Measurements from ENCODE around the gene SYCE3. TPM values are rescaled to one million over a fixed set of nuclear protein-coding genes. Genes with fewer than 3 reads are reported as not detected.

Gene SYCE3
- polyA plus RNA-seq, 1 of the 3 experiments (the other 2 are of a cell fraction), result 3.6 TPM

GRCh38 chr22:50577987-50578775, 15.5 kb upstream of the SYCE3 start, which contains the start of gene CPT1B:
Gene CPT1B (minus strand): TSS chr22:50578427. CDS start chr22:50577915, 512 bp downstream.
- Histone ChIP-seq H2AFZ (ENCODE audit: low read depth) (no peak within 1 kb of the TSS), H3K4me3 (ENCODE audit: low read depth in 2 of 2, low read length in 1 of 2) (no peak within 1 kb of the TSS), H3K36me3 (replicated peaks in 1 of 2; ENCODE audit: control insufficient read depth in 1 of 2, insufficient read depth in 2 of 2, low read length in 1 of 2) (peaks cover 0 to 46% of the 10 kb centered on the region in 2 experiments), H4K20me1 (ENCODE audit: insufficient read depth) (no peaks in the 10 kb centered on the region), H3K27me3 (ENCODE audit: insufficient read depth) (no peaks in the 10 kb centered on the region), H3F3A (replicated peaks; ENCODE audit: insufficient read depth) (no peaks in the 10 kb centered on the region), H3K4me1 (ENCODE audit: control insufficient read depth in 1 of 2, insufficient read depth in 2 of 2, low read depth in 1 of 2, low read length in 1 of 2) (peaks cover 0 to 8% of the 10 kb centered on the region in 2 experiments; a peak in 1 of 4 replicates), H3K9me3 (no peaks in the 10 kb centered on the region), H3K9ac (no peak within 1 kb of the TSS), H3K4me2 (no peak within 1 kb of the TSS), H3K79me2 (ENCODE audit: insufficient read depth) (peaks cover 17% of the 10 kb centered on the region; the same call in 1 of the 2 replicates), H3K9me2 (no peaks in the 10 kb centered on the region), H3K27ac (ENCODE audit: low read depth in 2 of 2, low read length in 1 of 2) (no peak within 1 kb of the TSS)
- CTCF ChIA-PET, result interaction anchor here (0.7 to 9.0 kb wide), 4 partner anchors 14 to 61 kb away, joined by 3 to 73 read pairs (median 4); partner anchors contain the start of gene SYCE3
- WGBS (ENCODE audit: low lambda C conversion rate), result 95% methylated on average over 23 of the region's 63 CpGs
- DNase-seq, result no peak
- no peak for TF ChIP-seq USF1 (IDR thresholded peaks at IDR 0.05; ENCODE audit: borderline replicate concordance, low read depth)
- no peak for TF ChIP-seq SMC3 (IDR thresholded peaks at IDR 0.05; ENCODE audit: low read depth, low read length)
- no peak for TF ChIP-seq USF2 (IDR thresholded peaks at IDR 0.05; ENCODE audit: borderline replicate concordance, low read depth, low read length)
- TF ChIP-seq GABPA (IDR thresholded peaks at IDR 0.05; ENCODE audit: low read depth), result no peak
- no peak for TF ChIP-seq EZH2phosphoT487 (IDR thresholded peaks at IDR 0.05; ENCODE audit: borderline replicate concordance, low read depth)
- TF ChIP-seq POLR2AphosphoS5 (IDR thresholded peaks at IDR 0.05; ENCODE audit: low read depth, low read length), result no peak
- no peak for TF ChIP-seq TAF1 (IDR thresholded peaks at IDR 0.05; ENCODE audit: borderline replicate concordance, low read depth, low read length)
- POLR2A ChIA-PET, result interaction anchor here (0.7 to 1.2 kb wide), 2 partner anchors 12 to 28 kb away, joined by 3 to 4 read pairs; no protein-coding TSS in a partner anchor

- Histone ChIP-seq H3K4me3 (ENCODE audit: low read depth in 2 of 2, low read length in 1 of 2) (no peak overlapping the region), H3K27me3 (ENCODE audit: insufficient read depth) (no peaks in the 10 kb centered on the region), H3K9ac (no peak overlapping the region), H3K79me2 (ENCODE audit: insufficient read depth) (peaks cover 16% of the 10 kb centered on the region; the same call in 1 of the 2 replicates), H3K27ac (ENCODE audit: low read depth in 2 of 2, low read length in 1 of 2) (no peak overlapping the region), H3K36me3 (replicated peaks in 1 of 2; ENCODE audit: control insufficient read depth in 1 of 2, insufficient read depth in 2 of 2, low read length in 1 of 2) (peaks cover 0 to 52% of the 10 kb centered on the region in 2 experiments), H3F3A (replicated peaks; ENCODE audit: insufficient read depth) (no peaks in the 10 kb centered on the region), H2AFZ (ENCODE audit: low read depth) (no peak overlapping the region), H3K9me2 (no peaks in the 10 kb centered on the region), H3K4me2 (no peak overlapping the region), H3K4me1 (ENCODE audit: control insufficient read depth in 1 of 2, insufficient read depth in 2 of 2, low read depth in 1 of 2, low read length in 1 of 2) (peaks cover 0 to 8% of the 10 kb centered on the region in 2 experiments; a peak in 1 of 4 replicates), H3K9me3 (no peaks in the 10 kb centered on the region), H4K20me1 (ENCODE audit: insufficient read depth) (no peaks in the 10 kb centered on the region)
- DNase-seq, result no peak
- 100% methylated on average over 3 of the region's 23 CpGs for WGBS (ENCODE audit: low lambda C conversion rate)
- TF ChIP-seq SIN3A (IDR thresholded peaks at IDR 0.05; ENCODE audit: borderline replicate concordance, low read depth, low read length), result no peak
- TF ChIP-seq TEAD4 (IDR thresholded peaks at IDR 0.05; ENCODE audit: borderline replicate concordance, insufficient read depth), result no peak
- no peak for TF ChIP-seq EP300 (IDR thresholded peaks at IDR 0.05; ENCODE audit: borderline replicate concordance in 1 of 2, low read depth in 1 of 2, low read length in 1 of 2)
- no peak for TF ChIP-seq MEF2A (IDR thresholded peaks at IDR 0.05; ENCODE audit: borderline replicate concordance, low read depth)
- no peak for TF ChIP-seq CHD2 (IDR thresholded peaks at IDR 0.05; ENCODE audit: low read length, partially characterized antibody)
- TF ChIP-seq NRF1 (IDR thresholded peaks at IDR 0.05; ENCODE audit: low read depth, low read length), result no peak
- TF ChIP-seq TCF12 (IDR thresholded peaks at IDR 0.05), result no peak
- no peak for TF ChIP-seq RFX5 (IDR thresholded peaks at IDR 0.05; ENCODE audit: low read length)
- no peak for TF ChIP-seq GATA2 (CRISPR knock-in tag; IDR thresholded peaks at IDR 0.05)
- TF ChIP-seq SMC3 (IDR thresholded peaks at IDR 0.05; ENCODE audit: low read depth, low read length), result no peak
- no peak for TF ChIP-seq USF2 (IDR thresholded peaks at IDR 0.05; ENCODE audit: borderline replicate concordance, low read depth, low read length)
- no peak for TF ChIP-seq FOXM1 (IDR thresholded peaks at IDR 0.05; ENCODE audit: low read depth)
- TF ChIP-seq ELF1 (IDR thresholded peaks at IDR 0.05), result no peak
- TF ChIP-seq FOSL2 (IDR thresholded peaks at IDR 0.05; ENCODE audit: borderline replicate concordance, low read depth), result no peak
- TF ChIP-seq YY1 (IDR thresholded peaks at IDR 0.05; ENCODE audit: low read depth), result no peak
- no peak for TF ChIP-seq MXI1 (IDR thresholded peaks at IDR 0.05; ENCODE audit: low read depth, low read length)
- no peak for TF ChIP-seq POLR2AphosphoS5 (IDR thresholded peaks at IDR 0.05; ENCODE audit: low read depth, low read length)
- TF ChIP-seq ZBTB33 (IDR thresholded peaks at IDR 0.05; ENCODE audit: borderline replicate concordance, low read depth), result no peak
- CTCF ChIA-PET, result interaction anchor here (1.2 to 9.0 kb wide), 2 partner anchors 13 to 60 kb away, joined by 3 to 73 read pairs; partner anchors contain the start of gene SYCE3
- POLR2A ChIA-PET, result no interaction called here
Observed at GRCh38 chr22:50577697-50577986, 14.9 kb upstream of the SYCE3 start.
